ENCODE results near the gene EXOC4.

EXOC4 gene

GRCh38 chr7:134084488-134085144, 831.7 kb downstream of the EXOC4 start:
- Histone ChIP-seq H3K9me3 (ENCODE audit: control insufficient read depth, insufficient read depth, low read length) (peaks cover 17% of the 10 kb centered on the region), H3K36me3 (ENCODE audit: insufficient read depth, low read length) (no peaks in the 10 kb centered on the region), H3K4me1 (ENCODE audit: insufficient read depth, low read length) (no peaks in the 10 kb centered on the region), H3K9ac (ENCODE audit: low read depth, low read length) (no peak overlapping the region)

- Histone ChIP-seq H3K4me1 (ENCODE audit: insufficient read depth, low read length) (no peaks in the 10 kb centered on the region), H3K36me3 (ENCODE audit: insufficient read depth, low read length) (no peaks in the 10 kb centered on the region), H3K9ac (ENCODE audit: low read depth, low read length) (no peak overlapping the region), H3K9me3 (ENCODE audit: control insufficient read depth, insufficient read depth, low read length) (peaks cover 17% of the 10 kb centered on the region)
These were observed 832.4 kb downstream of the EXOC4 start for GRCh38 chr7:134085311-134085710.

GRCh38 chr7:134086998-134087735, 834.3 kb downstream of the EXOC4 start:
- H3K4me1 ChIP-seq (ENCODE audit: insufficient read depth, low read length) = no peaks in the 10 kb centered on the region
- no peaks in the 10 kb centered on the region for H3K36me3 ChIP-seq (ENCODE audit: insufficient read depth, low read length)
- H3K9ac ChIP-seq (ENCODE audit: low read depth, low read length) = no peak overlapping the region
- peaks cover 17% of the 10 kb centered on the region for H3K9me3 ChIP-seq (ENCODE audit: control insufficient read depth, insufficient read depth, low read length)

GRCh38 chr7:134088199-134088598, 835.3 kb downstream of the EXOC4 start:
- no peaks in the 10 kb centered on the region for H3K4me1 ChIP-seq (ENCODE audit: insufficient read depth, low read length)
- H3K36me3 ChIP-seq (ENCODE audit: insufficient read depth, low read length) = no peaks in the 10 kb centered on the region
- peaks cover 20% of the 10 kb centered on the region for H3K9me3 ChIP-seq (ENCODE audit: control insufficient read depth, insufficient read depth, low read length)
- H3K9ac ChIP-seq (ENCODE audit: low read depth, low read length) = no peak overlapping the region

GRCh38 chr7:134089446-134089845, 836.6 kb downstream of the EXOC4 start:
- Histone ChIP-seq H3K9me3 (ENCODE audit: control insufficient read depth, insufficient read depth, low read length) (peaks cover 22% of the 10 kb centered on the region), H3K36me3 (ENCODE audit: insufficient read depth, low read length) (no peaks in the 10 kb centered on the region), H3K4me1 (ENCODE audit: insufficient read depth, low read length) (no peaks in the 10 kb centered on the region), H3K9ac (ENCODE audit: low read depth, low read length) (no peak overlapping the region)

GRCh38 chr7:134098072-134098471, 845.2 kb downstream of the EXOC4 start:
- H3K9ac ChIP-seq (ENCODE audit: low read depth, low read length) = no peak overlapping the region

GRCh38 chr7:134101716-134102115, 848.8 kb downstream of the EXOC4 start:
- no peak overlapping the region for H3K9ac ChIP-seq (ENCODE audit: low read depth, low read length)
- H3K4me1 ChIP-seq (ENCODE audit: insufficient read depth, low read length) = no peaks in the 10 kb centered on the region
- no peaks in the 10 kb centered on the region for H3K9me3 ChIP-seq (ENCODE audit: control insufficient read depth, insufficient read depth, low read length)
- no peaks in the 10 kb centered on the region for H3K36me3 ChIP-seq (ENCODE audit: insufficient read depth, low read length)

More at GRCh38 chr7:134098072-134098471, 845.2 kb downstream of the EXOC4 start:
- peaks cover 5% of the 10 kb centered on the region; the same call in 1 of the 2 replicates for H3K9me3 ChIP-seq (ENCODE audit: control insufficient read depth, insufficient read depth, low read length)
- H3K36me3 ChIP-seq (ENCODE audit: insufficient read depth, low read length) = no peaks in the 10 kb centered on the region
- no peaks in the 10 kb centered on the region for H3K4me1 ChIP-seq (ENCODE audit: insufficient read depth, low read length)

GRCh38 chr7:134104166-134104565, 851.3 kb downstream of the EXOC4 start:
- no peak overlapping the region for H3K9ac ChIP-seq (ENCODE audit: low read depth, low read length)
- no peaks in the 10 kb centered on the region for H3K4me1 ChIP-seq (ENCODE audit: insufficient read depth, low read length)
- H3K9me3 ChIP-seq (ENCODE audit: control insufficient read depth, insufficient read depth, low read length) = no peaks in the 10 kb centered on the region
- no peaks in the 10 kb centered on the region for H3K36me3 ChIP-seq (ENCODE audit: insufficient read depth, low read length)

GRCh38 chr7:134105841-134106240, 853.0 kb downstream of the EXOC4 start:
- no peaks in the 10 kb centered on the region for H3K4me1 ChIP-seq (ENCODE audit: insufficient read depth, low read length)
- no peak overlapping the region for H3K9ac ChIP-seq (ENCODE audit: low read depth, low read length)
- H3K9me3 ChIP-seq (ENCODE audit: control insufficient read depth, insufficient read depth, low read length) = no peaks in the 10 kb centered on the region
- no peaks in the 10 kb centered on the region for H3K36me3 ChIP-seq (ENCODE audit: insufficient read depth, low read length)

GRCh38 chr7:134108802-134109201, 855.9 kb downstream of the EXOC4 start:
- Histone ChIP-seq H3K9ac (ENCODE audit: low read depth, low read length) (no peak overlapping the region), H3K4me1 (ENCODE audit: insufficient read depth, low read length) (no peaks in the 10 kb centered on the region), H3K9me3 (ENCODE audit: control insufficient read depth, insufficient read depth, low read length) (no peaks in the 10 kb centered on the region), H3K36me3 (ENCODE audit: insufficient read depth, low read length) (no peaks in the 10 kb centered on the region)

- Histone ChIP-seq H3K9ac (ENCODE audit: low read depth, low read length) (no peak overlapping the region), H3K4me1 (ENCODE audit: insufficient read depth, low read length) (no peaks in the 10 kb centered on the region), H3K9me3 (ENCODE audit: control insufficient read depth, insufficient read depth, low read length) (no peaks in the 10 kb centered on the region), H3K36me3 (ENCODE audit: insufficient read depth, low read length) (no peaks in the 10 kb centered on the region)
These were observed 860.8 kb downstream of the EXOC4 start for GRCh38 chr7:134113655-134114054.

GRCh38 chr7:134114992-134115391, 862.1 kb downstream of the EXOC4 start:
- H3K9me3 ChIP-seq (ENCODE audit: control insufficient read depth, insufficient read depth, low read length) = no peaks in the 10 kb centered on the region
- H3K36me3 ChIP-seq (ENCODE audit: insufficient read depth, low read length) = no peaks in the 10 kb centered on the region
- H3K9ac ChIP-seq (ENCODE audit: low read depth, low read length) = no peak overlapping the region
- H3K4me1 ChIP-seq (ENCODE audit: insufficient read depth, low read length) = no peaks in the 10 kb centered on the region

Measured in ES-I3 (cell line).